Inferior parietal cortex (tissue), 1 donor: ENCODE results near the gene NR2E1.

Experiments
- DNase-seq: peaks from one replicate; pipeline ENCODE4 v3.0.0-alpha.2; 2016; ENCODE audit errors: extremely low spot score

The NR2E1 gene

GRCh38 chr6:108156180-108156937 lies 9.5 kb upstream of the NR2E1 start:
- no peak for DNase-seq

GRCh38 chr6:108156938-108157233 lies 8.9 kb upstream of the NR2E1 start:
- no peak for DNase-seq

GRCh38 chr6:108157234-108157980 lies 8.4 kb upstream of the NR2E1 start:
- no peak for DNase-seq

GRCh38 chr6:108157981-108158525 lies 7.8 kb upstream of the NR2E1 start:
- DNase-seq: no peak

- no peak for DNase-seq
These were observed 5.8 kb upstream of the NR2E1 start for GRCh38 chr6:108159981-108160380.

- DNase-seq: no peak
These were observed 4.0 kb upstream of the NR2E1 start for GRCh38 chr6:108161724-108162282.

GRCh38 chr6:108163267-108163643 lies 2.6 kb upstream of the NR2E1 start:
- no peak for DNase-seq

GRCh38 chr6:108163644-108164542 lies 1.9 kb upstream of the NR2E1 start:
- no peak for DNase-seq

GRCh38 chr6:108164543-108164814 lies 1.3 kb upstream of the NR2E1 start:
- no peak for DNase-seq

- DNase-seq: no peak
These were observed 761 bp upstream of the NR2E1 start for GRCh38 chr6:108164815-108165706.

GRCh38 chr6:108166664-108167448 lies 1.0 kb downstream of the NR2E1 start:
- DNase-seq: no peak

- DNase-seq: no peak
These were observed 1.7 kb downstream of the NR2E1 start for GRCh38 chr6:108167449-108168089.

GRCh38 chr6:108168090-108168463 lies 2.3 kb downstream of the NR2E1 start:
- DNase-seq: no peak

GRCh38 chr6:108168501-108169463 lies 3.0 kb downstream of the NR2E1 start:
- no peak for DNase-seq

GRCh38 chr6:108169464-108170331 lies 3.9 kb downstream of the NR2E1 start:
- no peak for DNase-seq

- DNase-seq: no peak
These were observed 4.8 kb downstream of the NR2E1 start for GRCh38 chr6:108170332-108171290.
